H1 (cell line): ENCODE measurements around the gene TBC1D28. TPM values are rescaled to one million over a fixed set of nuclear protein-coding genes. Genes with fewer than 3 reads are reported as not detected.
"Not testable (repeated sequence)": the region's sequence is repeated elsewhere in the genome, so short reads cannot be mapped to it uniquely, and the experiment has no call there.

Experiments used
- CTCF ChIA-PET: fragments of 300-600 bp; sonication (Branson Sonifier 250); formaldehyde crosslinking; loops from one replicate; lab custom pipeline; 2021; ENCODE audit not compliant: partially characterized antibody; lab: Charles Lee
- POLR2A ChIA-PET: fragments of 300-600 bp; sonication (Branson Sonifier 250); formaldehyde crosslinking; loops from one replicate; lab custom pipeline; 2021; ENCODE audit warnings: inconsistent platforms; ENCODE audit not compliant: partially characterized antibody; lab: Charles Lee
- DNase-seq, 2 experiments: peaks; one replicate each; pipeline versions ENCODE4 v3.0.0 to v3.0.0-alpha.2; 2010 to 2022; ENCODE audit warnings: low spot score in 2 of 2, low read depth in 1 of 2, mixed read lengths in 1 of 2
- FAIRE-seq: peaks from 2 replicates; lab custom pipeline; 2011; peaks lifted over from hg19 to GRCh38; lab: Jason Lieb, UNC
- H2AFZ ChIP-seq: 2 replicates; pipeline ENCODE4 v1.8.1; 2012; ENCODE audit warnings: low read length, inconsistent platforms
- H2AK5ac ChIP-seq: 2 replicates; pipeline ENCODE4 v1.6.1; 2013; ENCODE audit warnings: low read depth, low read length
- H2BK120ac ChIP-seq: replicated peaks from 2 replicates; pipeline ENCODE3; 2013; ENCODE audit warnings: low read depth, low read length, inconsistent platforms
- H2BK12ac ChIP-seq: 2 replicates; pipeline ENCODE4 v1.6.1; 2013; ENCODE audit warnings: low read depth, low read length
- H2BK15ac ChIP-seq: 2 replicates; pipeline ENCODE4 v1.6.1; 2013; ENCODE audit warnings: low read length
- H2BK20ac ChIP-seq: 2 replicates; pipeline ENCODE4 v1.6.1; 2013; ENCODE audit warnings: low read length
- H2BK5ac ChIP-seq: 2 replicates; pipeline ENCODE4 v1.6.1; 2013; ENCODE audit warnings: low read depth, low read length
- H3K14ac ChIP-seq: 2 replicates; pipeline ENCODE4 v1.6.1; 2013; ENCODE audit warnings: inconsistent platforms; ENCODE audit not compliant: insufficient read length
- H3K18ac ChIP-seq: 2 replicates; pipeline ENCODE4 v1.6.1; 2013; ENCODE audit warnings: low read length; ENCODE audit errors: extremely low read depth
- H3K23ac ChIP-seq: 2 replicates; pipeline ENCODE4 v1.6.1; 2013; ENCODE audit warnings: inconsistent platforms; ENCODE audit not compliant: insufficient read length
- H3K23me2 ChIP-seq: 2 replicates; pipeline ENCODE4 v1.6.1; 2013; ENCODE audit warnings: low read depth, low read length
- H3K27ac ChIP-seq: 2 replicates; pipeline ENCODE4 v1.6.1; 2011; ENCODE audit warnings: low read depth, low read length, inconsistent platforms
- H3K27me3 ChIP-seq, 4 experiments: replicated peaks in 1 of 4; 1 replicate in 1 of 4; 2 replicates in 3 of 4; pipeline versions ENCODE4 v1.6.1 to v1.8.1; 2011 to 2013; ENCODE audit warnings: low read length in 3 of 4, mild to moderate bottlenecking in 3 of 4, inconsistent platforms in 2 of 4, mixed read lengths in 2 of 4, moderate library complexity in 1 of 4; ENCODE audit not compliant: control insufficient read depth in 3 of 4, insufficient read depth in 3 of 4; ENCODE audit errors: extremely low read depth in 1 of 4
- H3K36me3 ChIP-seq, 4 experiments: 2 replicates each; pipeline versions ENCODE4 v1.6.1 to v1.8.1; 2011 to 2013; ENCODE audit warnings: mild to moderate bottlenecking in 4 of 4, low read length in 3 of 4, moderate library complexity in 2 of 4, control low read depth in 1 of 4, inconsistent platforms in 1 of 4; ENCODE audit not compliant: insufficient read depth in 4 of 4, control insufficient read depth in 2 of 4
- H3K4ac ChIP-seq: replicated peaks from 2 replicates; pipeline ENCODE3; 2013; ENCODE audit warnings: low read length, low read depth, mixed read lengths, inconsistent platforms; ENCODE audit not compliant: insufficient read length
- H3K4me1 ChIP-seq, 4 experiments: replicated peaks in 1 of 4; 1 replicate in 1 of 4; 2 replicates in 3 of 4; pipeline versions ENCODE4 v1.6.1 to v1.8.1; 2011 to 2013; ENCODE audit warnings: low read length in 3 of 4, inconsistent platforms in 2 of 4, mixed read lengths in 1 of 4; ENCODE audit not compliant: insufficient read depth in 4 of 4, control insufficient read depth in 3 of 4
- H3K4me2 ChIP-seq, 2 experiments: 2 replicates each; pipeline versions ENCODE4 v1.6.1 to v1.8.1; 2011 to 2013; ENCODE audit warnings: low read depth in 2 of 2, low read length in 2 of 2, control low read depth in 1 of 2, inconsistent platforms in 1 of 2, mild to moderate bottlenecking in 1 of 2; ENCODE audit not compliant: insufficient read depth in 1 of 2
- H3K4me3 ChIP-seq, 4 experiments: fragments of 200-600, 300-600 bp in 1 of 4; sonication (generic), shearing (Covaris generic), sonication (Bioruptor Twin) in 1 of 4; 2 replicates each; pipeline versions ENCODE4 v1.5.1 to v1.8.1; 2011 to 2016; ENCODE audit warnings: low read length in 4 of 4, low read depth in 3 of 4, control low read depth in 2 of 4, inconsistent platforms in 2 of 4, mild to moderate bottlenecking in 2 of 4, mixed read lengths in 1 of 4, moderate library complexity in 1 of 4; ENCODE audit not compliant: insufficient read depth in 2 of 4; ENCODE audit errors: extremely low read depth in 1 of 4
- H3K56ac ChIP-seq: replicated peaks from 2 replicates; pipeline ENCODE3; 2013; ENCODE audit warnings: low read depth, mild to moderate bottlenecking, mixed read lengths, low read length, inconsistent platforms; ENCODE audit not compliant: insufficient read length
- H3K79me1 ChIP-seq: 2 replicates; pipeline ENCODE4 v1.6.1; 2013; ENCODE audit warnings: low read depth, low read length, control low read depth
- H3K79me2 ChIP-seq, 2 experiments: 2 replicates each; pipeline versions ENCODE4 v1.6.1 to v1.8.1; 2012 to 2013; ENCODE audit warnings: low read length in 2 of 2, mild to moderate bottlenecking in 2 of 2, inconsistent platforms in 1 of 2; ENCODE audit not compliant: insufficient read depth in 2 of 2, control insufficient read depth in 1 of 2
- H3K9ac ChIP-seq, 4 experiments: replicated peaks in 1 of 4; 1 replicate in 1 of 4; 2 replicates in 3 of 4; pipeline versions ENCODE4 v1.6.1 to v1.8.1; 2011 to 2013; ENCODE audit warnings: low read depth in 3 of 4, low read length in 3 of 4, control low read depth in 2 of 4, mild to moderate bottlenecking in 2 of 4, moderate library complexity in 2 of 4, inconsistent platforms in 1 of 4; ENCODE audit errors: extremely low read depth in 1 of 4
- H3K9me3 ChIP-seq, 2 experiments: 2 replicates each; pipeline versions ENCODE4 v1.6.1 to v1.8.1; 2012 to 2013; ENCODE audit warnings: mild to moderate bottlenecking in 2 of 2, moderate library complexity in 2 of 2, control low read depth in 1 of 2, inconsistent platforms in 1 of 2, low read depth in 1 of 2, low read length in 1 of 2, mixed read lengths in 1 of 2; ENCODE audit not compliant: insufficient read depth in 2 of 2
- H4K20me1 ChIP-seq, 2 experiments: replicated peaks in 1 of 2; 2 replicates each; pipeline versions ENCODE3 to v1.8.1; 2011 to 2013; ENCODE audit warnings: inconsistent platforms in 2 of 2, low read length in 2 of 2, mild to moderate bottlenecking in 1 of 2; ENCODE audit not compliant: insufficient read depth in 2 of 2, control insufficient read depth in 1 of 2
- H4K5ac ChIP-seq: 2 replicates; pipeline ENCODE4 v1.6.1; 2013; ENCODE audit warnings: low read length, low read depth, mixed read lengths, inconsistent platforms; ENCODE audit not compliant: insufficient read length
- H4K8ac ChIP-seq: 2 replicates; pipeline ENCODE4 v1.8.0; 2013; ENCODE audit warnings: mild to moderate bottlenecking, moderate library complexity, low read length, inconsistent platforms; ENCODE audit not compliant: insufficient read depth; ENCODE audit errors: extremely low read depth
- H4K91ac ChIP-seq: replicated peaks from 2 replicates; pipeline ENCODE3; 2013; ENCODE audit warnings: low read length, mixed read lengths, inconsistent platforms; ENCODE audit not compliant: insufficient read length
- BRCA1 ChIP-seq: IDR thresholded peaks from 2 replicates; pipeline ENCODE4 v1.6.1; 2012; ENCODE audit warnings: low read depth, low read length, improper control_type of control experiment
- CHD2 ChIP-seq: IDR thresholded peaks from 2 replicates; pipeline ENCODE4 v1.6.1; 2012; ENCODE audit warnings: low read length, improper control_type of control experiment
- KDM4A ChIP-seq: IDR thresholded peaks from one replicate; pipeline ENCODE4 v1.7.1; 2012; ENCODE audit warnings: low read depth, mild to moderate bottlenecking, moderate library complexity, low read length, inconsistent platforms; ENCODE audit not compliant: severe bottlenecking
- NANOG ChIP-seq: IDR thresholded peaks from 2 replicates; pipeline ENCODE4 v1.6.1; 2011; ENCODE audit warnings: low read length, low read depth, mild to moderate bottlenecking, inconsistent platforms; ENCODE audit not compliant: insufficient read depth, poor library complexity, severe bottlenecking
- NRF1 ChIP-seq: IDR thresholded peaks from 2 replicates; pipeline ENCODE4 v1.6.1; 2011; ENCODE audit warnings: mild to moderate bottlenecking, low read depth, low read length, improper control_type of control experiment
- PHF8 ChIP-seq: fragments of 200-600 bp; sonication (generic); conservative IDR thresholded peaks from 2 replicates; pipeline ENCODE4 v1.7.1; 2012; ENCODE audit warnings: low read depth, mild to moderate bottlenecking, inconsistent platforms, low read length, moderate library complexity
- POLR2AphosphoS5 ChIP-seq: IDR thresholded peaks from 2 replicates; pipeline ENCODE4 v1.6.1; 2011; ENCODE audit warnings: low read depth, low read length
- SIX5 ChIP-seq: IDR thresholded peaks from 2 replicates; pipeline ENCODE4 v1.6.1; 2011; ENCODE audit warnings: mild to moderate bottlenecking, low read depth, low read length
- TAF1 ChIP-seq: IDR thresholded peaks from 2 replicates; pipeline ENCODE4 v1.6.1; 2011; ENCODE audit warnings: mild to moderate bottlenecking, low read depth, low read length
- TBP ChIP-seq: IDR thresholded peaks from 2 replicates; pipeline ENCODE4 v1.6.1; 2011; ENCODE audit warnings: low read depth, low read length, improper control_type of control experiment
- TEAD4 ChIP-seq: IDR thresholded peaks from 2 replicates; pipeline ENCODE4 v1.6.1; 2012; ENCODE audit warnings: low read depth, low read length, inconsistent platforms, mixed read lengths
- WGBS, 2 experiments: shearing (Covaris generic) in 1 of 2; methylation state at CpG; one replicate each; pipeline versions ENCODE4 v1.1.6 to v1.1.7; 2013 to 2015; ENCODE audit warnings: low lambda C conversion rate in 2 of 2, mixed read lengths in 2 of 2, inconsistent platforms in 1 of 2, low coverage in 1 of 2, missing lambda C conversion rate in 1 of 2; ENCODE audit not compliant: insufficient replicate concordance in 2 of 2, insufficient coverage in 1 of 2, insufficient read length in 1 of 2; ENCODE audit errors: extremely low coverage in 1 of 2, missing lambda C conversion rate in 1 of 2; 5-methylcytosine and 5-hydroxymethylcytosine counted together
- polyA plus RNA-seq, 7 experiments: library from polyadenylated mRNA; depleted of rRNA in 3 of 7; stranded (reverse) in 5 of 7; unstranded in 2 of 7; fragments of >200 nt in 5 of 7; fragments of 200-250 nt in 2 of 7; gene quantifications; 1 replicate in 5 of 7; 2 replicates in 1 of 7; 4 replicates in 1 of 7; pipeline versions ENCODE4 v1.2.1 to v1.2.3, GENCODE V29; 2011 to 2013; ENCODE audit warnings: missing spikeins in 2 of 7, mixed read lengths in 2 of 7
- total RNA-seq: library from RNA; stranded (reverse); fragmentation: NEBNext Ultra II Directional; extraction: Animal tissue kit (Norgen Biotek cat#: 25700); gene quantifications from 2 replicates; pipeline ENCODE4 v1.2.1, GENCODE V29; 2021
- TF ChIP-seq, protein P1 (sequence below): IDR thresholded peaks from 2 replicates; pipeline ENCODE4 v1.6.1; 2012; ENCODE audit warnings: inconsistent platforms

Gene TBC1D28
- total and polyA plus RNA-seq, 2 of the 8 experiments (the other 6 are each of a cell fraction or from before 2014, with no cell fraction given), result not detected

- H4K20me1 ChIP-seq, result not testable (repeated sequence)
- peak within 1 kb of the TSS; percentile 53; the same call in 1 of the 2 replicates for H2AFZ ChIP-seq
- peak; percentile 98 for FAIRE-seq
These were observed 37.8 kb upstream of the TBC1D28 start, which contains the start of gene FOXO3B for GRCh38 chr17:18681767-18682571. TSS of gene FOXO3B (minus strand) at chr17:18682314. CDS start at chr17:18681651, 663 bp downstream.

More at GRCh38 chr17:18681767-18682571, 37.8 kb upstream of the TBC1D28 start, which contains the start of gene FOXO3B:
- TF ChIP-seq SIX5, result peak; percentile 46
- peak; percentile 76 for TF ChIP-seq BRCA1
- TF ChIP-seq, protein P1, sequence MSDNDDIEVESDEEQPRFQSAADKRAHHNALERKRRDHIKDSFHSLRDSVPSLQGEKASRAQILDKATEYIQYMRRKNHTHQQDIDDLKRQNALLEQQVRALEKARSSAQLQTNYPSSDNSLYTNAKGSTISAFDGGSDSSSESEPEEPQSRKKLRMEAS, result peak; percentile 24; the same call in 1 of the 2 replicates
- TF ChIP-seq CHD2, result peak; percentile 92
- TF ChIP-seq TBP, result peak; percentile 41; the same call in 1 of the 2 replicates
- peak; percentile 83 for TF ChIP-seq POLR2AphosphoS5
- TF ChIP-seq NRF1, result peak; percentile 29
- TF ChIP-seq KDM4A, result peak; percentile 23
- TF ChIP-seq NANOG, result peak; percentile 9
- TF ChIP-seq PHF8, result 0 out of 2 replicates have a peak, but pooled peaks have one; percentile 5
- TF ChIP-seq TAF1, result 0 out of 2 replicates have a peak, but pooled peaks have one; percentile 33
- TF ChIP-seq TEAD4, result peak; percentile 38; the same call in 1 of the 2 replicates
- H3K56ac ChIP-seq, H3K23me2 ChIP-seq, H2BK5ac ChIP-seq, H2BK120ac ChIP-seq, H3K79me2 ChIP-seq, H4K8ac ChIP-seq, H4K91ac ChIP-seq, H2BK12ac ChIP-seq, H3K18ac ChIP-seq, H4K5ac ChIP-seq, H2BK15ac ChIP-seq, CTCF ChIA-PET, H3K4ac ChIP-seq, H2AK5ac ChIP-seq, H3K9me3 ChIP-seq, H3K36me3 ChIP-seq, H3K27ac ChIP-seq, H3K79me1 ChIP-seq, H2BK20ac ChIP-seq, H3K27me3 ChIP-seq, H3K14ac ChIP-seq, H3K23ac ChIP-seq, H3K4me1 ChIP-seq: not testable (repeated sequence)
- WGBS, 2 experiments, result 0% methylated on average over 34 of the region's 58 CpGs; no CpG with 5 or more reads in 1 of the 2 experiments
- POLR2A ChIA-PET, result interaction anchor here (1.2 kb wide), 1 partner anchor 16 kb away, joined by 4 read pairs; no protein-coding TSS in a partner anchor
- H3K4me3 ChIP-seq, result peak within 1 kb of the TSS; percentile 56 to 74 (median 64)
- H3K4me2 ChIP-seq, result peak within 1 kb of the TSS; percentile 45 to 57; a peak in 3 of 4 replicates
- peak; percentile 89 to 91 for DNase-seq
- H3K9ac ChIP-seq, result peak within 1 kb of the TSS in 3 of 4 experiments; percentile 16 to 60 (median 34); a peak in 6 of 7 replicates
